ENCODE results near the gene PDE2A. TPM values are rescaled to one million over a fixed set of nuclear protein-coding genes. Genes with fewer than 3 reads are reported as not detected.

The PDE2A gene
- polyA plus RNA-seq, 1 donor = 18.1 TPM

DNA sequence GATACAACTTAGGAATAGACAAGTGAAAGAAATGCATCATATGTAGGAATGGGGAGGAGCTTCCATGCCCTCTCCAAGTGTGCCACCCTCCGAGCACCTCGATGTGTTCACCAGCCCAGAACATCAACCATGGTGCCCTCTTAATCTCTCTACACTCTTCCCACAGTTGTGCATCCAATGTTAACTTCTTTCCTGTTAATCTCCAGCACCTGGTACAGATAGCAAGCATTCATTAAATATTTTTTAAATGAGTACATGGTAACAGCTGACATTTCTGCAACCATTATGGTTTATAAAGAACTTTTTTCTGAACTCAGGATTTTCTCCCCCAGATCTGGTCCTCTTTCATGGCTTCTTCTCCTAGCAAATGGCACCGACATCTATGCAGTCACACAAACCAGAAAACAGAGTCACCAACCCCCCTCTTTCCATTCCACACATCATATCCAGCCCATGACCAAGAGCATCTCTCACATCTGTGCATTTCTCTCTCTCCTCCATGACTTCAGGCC lies 121.8 kb downstream of the PDE2A start:
- no peak for DNase-seq (ENCODE audit: low read depth)

DNA sequence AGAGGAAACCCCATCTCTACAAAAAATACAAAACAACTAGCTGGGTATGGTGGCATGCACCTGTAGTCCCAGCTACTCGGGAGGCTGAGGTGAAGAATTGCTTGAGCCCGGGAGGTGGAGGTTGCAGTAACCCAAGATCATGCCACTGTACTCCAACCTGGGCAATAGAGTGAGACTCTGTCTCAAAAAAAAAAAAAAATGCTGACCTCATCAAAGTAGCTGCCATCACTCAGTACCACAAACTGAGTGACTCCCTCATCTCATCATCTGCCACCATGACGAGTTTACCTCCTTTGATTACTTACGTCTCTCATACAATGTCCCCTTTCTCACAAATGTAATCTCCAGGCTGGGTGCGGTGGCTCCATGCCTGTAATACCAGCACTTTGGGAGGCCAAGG lies 122.7 kb downstream of the PDE2A start:
- no peak for DNase-seq (ENCODE audit: low read depth)

DNA sequence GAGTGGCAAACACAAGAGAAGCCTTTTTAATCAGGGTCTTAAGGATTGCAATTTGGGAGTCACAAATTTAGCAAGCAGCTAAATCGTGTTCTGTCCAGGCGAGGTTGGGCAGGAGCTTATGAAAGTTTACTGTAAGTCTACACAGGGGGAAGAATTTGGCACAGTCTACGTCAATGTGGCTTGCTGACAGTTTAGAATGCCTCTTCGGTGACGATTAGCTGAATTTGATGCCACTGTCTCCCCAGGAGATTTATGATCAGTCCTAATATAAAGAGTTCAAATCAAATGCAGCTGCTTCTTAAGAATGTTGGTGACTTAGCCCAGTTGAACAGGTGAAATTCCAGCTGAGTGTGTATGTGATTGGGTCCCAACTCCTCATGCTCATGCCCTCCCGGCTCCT lies 125.8 kb downstream of the PDE2A start:
- no peak for DNase-seq (ENCODE audit: low read depth)

DNA sequence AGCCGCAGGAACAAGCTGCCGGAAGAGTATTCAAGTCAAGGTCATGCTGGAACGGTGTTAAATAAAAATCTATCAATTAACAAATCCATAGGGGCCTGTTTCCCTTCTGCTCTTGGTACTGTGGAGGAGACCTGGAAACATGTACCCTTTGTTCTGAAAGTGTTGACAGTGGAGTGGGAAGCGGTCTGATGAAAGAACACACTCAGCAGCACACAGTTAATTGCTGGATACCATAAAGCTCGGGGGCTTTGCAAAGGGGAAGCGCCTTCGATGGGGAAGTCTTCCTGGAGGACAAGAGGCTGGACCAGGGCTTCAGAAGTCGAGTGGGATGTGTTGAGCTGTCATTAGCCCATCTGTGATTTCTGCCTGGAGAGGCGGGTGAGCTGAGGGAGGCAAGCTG lies 127.4 kb downstream of the PDE2A start:
- no peak for DNase-seq (ENCODE audit: low read depth)

DNA sequence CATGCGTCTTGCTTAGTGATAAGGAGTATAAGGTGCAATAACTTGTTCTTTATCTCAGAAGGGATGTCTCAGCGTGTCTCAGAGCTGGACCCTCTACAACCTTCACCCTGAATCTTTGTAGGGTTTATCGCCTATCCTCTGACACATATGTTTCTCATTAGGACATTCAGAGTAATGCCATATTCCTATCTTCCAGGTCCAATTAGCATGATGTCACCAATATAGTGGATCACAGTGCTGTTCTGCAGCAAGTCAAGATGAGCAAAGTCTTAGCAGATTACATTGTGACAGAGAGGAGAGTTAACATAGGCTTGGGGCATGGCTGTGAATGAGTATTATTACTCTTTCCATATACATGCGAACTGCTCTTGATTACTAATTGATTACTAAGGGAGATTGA lies 129.6 kb downstream of the PDE2A start:
- no peak for DNase-seq (ENCODE audit: low read depth)

DNA sequence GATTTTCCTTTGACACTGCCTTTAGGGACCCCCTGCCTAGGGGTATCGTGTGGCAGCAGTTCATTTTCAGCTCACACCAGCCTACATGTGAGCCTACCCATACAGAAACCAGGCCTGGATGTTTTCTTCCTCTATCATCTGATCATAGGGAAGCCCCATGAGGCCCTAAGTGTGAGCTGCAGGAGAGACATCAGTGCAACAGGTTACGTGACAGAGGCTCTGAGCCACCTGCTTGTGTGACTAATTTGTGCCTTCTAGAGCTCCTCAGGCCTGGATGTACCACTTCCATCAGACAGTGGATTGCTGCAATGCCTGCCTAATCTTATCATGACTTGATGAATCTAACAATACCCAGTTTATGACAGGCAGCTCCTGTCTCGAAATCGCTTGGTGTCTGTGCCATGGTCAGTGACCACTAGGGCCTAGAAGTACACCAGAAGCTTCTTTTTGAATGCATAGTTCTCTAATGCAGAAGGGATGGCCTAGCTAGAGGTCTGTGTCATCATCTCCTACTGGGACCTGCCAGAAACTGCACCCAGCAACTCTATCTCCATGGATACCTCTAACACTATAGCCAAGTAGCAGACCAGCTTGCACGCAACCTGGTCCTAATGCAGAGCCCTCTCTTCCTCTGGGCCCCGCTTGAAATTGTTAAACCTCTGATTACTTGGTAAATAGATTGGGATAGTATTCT lies 130.2 kb downstream of the PDE2A start:
- DNase-seq (ENCODE audit: low read depth) = no peak

DNA sequence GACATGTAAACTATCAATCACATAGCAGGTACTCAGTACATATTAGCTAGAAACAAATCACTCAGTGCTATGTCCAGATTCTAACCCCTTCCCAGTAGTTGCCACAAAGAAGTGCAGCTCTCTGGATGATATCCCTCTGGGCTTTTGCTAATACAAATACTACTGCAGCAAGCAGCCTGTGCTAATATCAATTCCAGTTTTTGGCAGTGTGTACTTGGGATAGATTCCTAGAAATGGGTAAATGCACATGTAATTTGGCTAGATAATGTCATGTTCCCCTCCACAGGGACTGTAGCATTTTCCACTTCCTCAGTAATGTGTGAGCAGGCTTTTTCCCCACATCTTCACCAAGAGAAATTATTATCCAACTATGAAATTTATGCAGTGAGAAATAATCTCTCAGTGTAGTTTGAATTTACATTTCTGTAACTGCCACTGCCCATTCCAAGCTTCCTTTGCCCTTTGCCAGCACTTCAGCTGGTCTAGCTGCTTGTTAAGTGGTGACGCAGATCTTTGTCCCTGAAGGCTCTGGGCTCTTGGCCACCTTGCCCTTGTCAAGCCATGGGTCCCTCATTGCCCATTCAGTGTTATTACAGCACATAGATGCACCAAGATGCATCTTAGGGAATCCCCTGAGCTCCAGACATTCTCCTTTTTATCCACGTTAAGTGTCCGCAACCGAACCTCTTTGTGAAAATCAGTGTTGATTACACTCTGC lies 132.8 kb downstream of the PDE2A start:
- DNase-seq (ENCODE audit: low read depth) = no peak

DNA sequence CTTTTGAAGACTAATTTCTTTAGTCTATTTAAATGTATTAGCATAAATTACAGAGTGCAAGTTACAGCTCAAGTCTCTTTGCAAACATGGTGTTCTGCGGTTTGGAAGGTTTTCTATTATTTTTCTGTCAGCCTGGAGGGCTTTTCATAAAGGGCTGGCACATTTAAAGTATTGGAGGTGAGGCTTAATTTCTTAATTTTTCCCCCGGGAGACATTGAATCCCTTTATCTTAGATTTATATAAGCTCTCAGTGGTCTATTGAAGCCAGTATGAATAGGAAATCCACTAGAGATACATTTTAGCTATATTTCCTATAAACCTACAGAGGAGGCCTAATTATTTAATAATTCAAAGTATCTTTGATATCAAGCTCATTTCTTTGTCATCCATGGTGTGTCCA lies 137.2 kb downstream of the PDE2A start:
- no peak for DNase-seq (ENCODE audit: low read depth)

DNA sequence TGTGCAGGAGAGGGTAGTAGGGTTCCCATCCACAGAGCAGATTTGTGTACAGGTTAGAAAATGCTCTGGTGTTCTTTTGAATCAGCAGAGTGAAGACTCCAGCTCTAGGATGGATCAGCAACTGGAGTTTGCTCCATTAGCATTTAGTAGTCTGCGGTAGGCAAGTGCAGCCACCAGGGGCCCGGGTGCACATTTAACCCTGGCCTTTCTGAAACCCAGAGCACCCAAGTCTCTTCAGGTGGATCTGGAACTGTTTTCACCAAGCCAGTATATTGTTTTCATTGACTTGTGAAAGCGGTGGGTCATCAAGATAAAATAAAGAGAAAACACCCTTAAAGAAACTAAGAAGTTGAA lies 139.1 kb downstream of the PDE2A start:
- no peak for DNase-seq (ENCODE audit: low read depth)

DNA sequence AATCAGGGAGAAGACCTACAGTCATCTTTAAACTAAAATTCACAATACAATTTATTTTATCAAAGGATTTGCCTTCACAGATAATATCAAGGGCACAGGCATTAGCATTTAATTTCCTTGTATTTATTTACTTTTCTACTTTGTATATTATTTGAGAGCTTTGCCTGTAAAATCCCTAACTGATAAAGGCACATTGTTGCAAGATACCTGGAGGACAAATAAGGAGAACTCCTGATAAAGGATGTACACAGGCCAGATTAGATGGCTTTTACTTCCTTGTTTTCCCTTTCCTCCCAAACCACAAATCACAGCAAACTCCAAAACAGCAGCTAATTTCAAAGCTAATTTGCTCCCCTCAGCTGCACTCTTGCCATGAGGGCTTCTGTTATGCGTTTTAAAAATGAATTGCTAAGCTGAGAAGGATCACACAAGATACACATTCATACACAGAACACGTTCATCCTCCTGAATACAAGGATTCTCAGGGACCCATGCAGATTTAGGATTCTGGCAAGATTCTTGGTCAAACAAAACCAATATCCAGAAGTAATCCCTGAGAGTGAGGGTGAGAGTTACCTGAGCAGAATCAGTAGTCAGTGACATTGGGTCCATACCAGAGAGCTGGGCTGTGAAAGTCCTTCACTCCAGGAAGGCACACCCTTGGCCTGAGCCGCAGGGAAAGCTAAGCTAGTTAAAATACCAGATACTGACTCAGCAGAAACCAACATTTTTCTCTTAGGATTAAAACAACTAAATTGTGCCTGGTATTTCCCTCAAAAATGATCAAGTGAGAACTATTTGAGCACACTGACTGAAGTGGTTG lies 139.6 kb downstream of the PDE2A start:
- no peak for DNase-seq (ENCODE audit: low read depth)

DNA sequence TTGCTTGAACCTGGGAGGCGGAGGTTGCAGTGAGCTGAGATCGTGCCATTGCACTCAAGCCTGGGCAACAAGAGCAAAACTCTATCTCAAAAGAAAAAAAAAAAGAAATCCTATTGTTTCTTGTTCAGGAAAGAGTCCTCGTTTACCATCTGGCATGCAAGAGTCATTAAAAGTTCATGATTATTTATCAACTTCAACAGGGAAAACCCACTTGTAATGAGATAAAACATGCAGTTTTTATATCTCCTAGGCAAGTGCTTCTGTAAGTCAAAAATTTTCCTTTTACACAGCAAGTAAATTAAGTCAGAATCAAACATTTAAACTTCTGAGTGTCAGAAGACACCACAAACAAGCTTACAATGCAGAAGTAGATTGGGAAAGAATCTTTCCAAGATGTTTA lies 145.2 kb downstream of the PDE2A start:
- DNase-seq (ENCODE audit: low read depth) = no peak

DNA sequence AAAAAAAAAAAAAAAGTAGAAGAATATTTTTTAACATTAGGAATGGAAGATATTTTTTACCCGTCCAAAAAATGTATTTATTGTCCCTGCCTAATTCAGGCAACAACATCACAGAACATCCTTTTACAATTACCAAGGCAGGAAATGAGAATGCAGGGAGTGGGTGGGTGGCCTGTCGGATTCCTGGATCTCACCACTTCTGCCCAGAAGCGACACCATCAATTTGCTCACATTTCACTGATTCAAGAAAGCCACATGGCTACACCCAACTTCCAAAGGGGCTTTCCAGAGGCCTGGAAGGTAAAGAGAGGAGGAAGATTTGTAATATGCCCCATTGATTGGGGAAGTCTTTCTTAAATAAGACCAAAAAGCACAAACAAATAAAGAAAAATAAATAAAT lies 146.1 kb downstream of the PDE2A start:
- DNase-seq (ENCODE audit: low read depth) = no peak

Other genes starting within 250 kb of the PDE2A start
- 15.9 TPM for gene CLPB, start 239.9 kb downstream of the PDE2A start, polyA plus RNA-seq (ENCODE audit: insufficient read length)
- 55.3 TPM for gene ARAP1, start 78.0 kb upstream of the PDE2A start, polyA plus RNA-seq (ENCODE audit: insufficient read length)
- 49.5 TPM for gene STARD10, start 119.6 kb upstream of the PDE2A start, polyA plus RNA-seq (ENCODE audit: insufficient read length)
- gene ATG16L2, start 140.0 kb upstream of the PDE2A start, polyA plus RNA-seq (ENCODE audit: insufficient read length) = 18.2 TPM

All from forelimb muscle (tissue), 1 donor.